H1 (cell line): Measurements from ENCODE around the gene TBC1D22A. TPM values are rescaled to one million over a fixed set of nuclear protein-coding genes. Genes with fewer than 3 reads are reported as not detected.

ENCODE experiments used
- CTCF ChIA-PET: fragments of 300-600 bp; sonication (Branson Sonifier 250); formaldehyde crosslinking; loops from one replicate; lab custom pipeline; 2021; ENCODE audit not compliant: partially characterized antibody; lab: Charles Lee
- POLR2A ChIA-PET: fragments of 300-600 bp; sonication (Branson Sonifier 250); formaldehyde crosslinking; loops from one replicate; lab custom pipeline; 2021; ENCODE audit warnings: inconsistent platforms; ENCODE audit not compliant: partially characterized antibody; lab: Charles Lee
- DNase-seq, 2 experiments: peaks; one replicate each; pipeline versions ENCODE4 v3.0.0 to v3.0.0-alpha.2; 2010 to 2022; ENCODE audit warnings: low spot score in 2 of 2, low read depth in 1 of 2, mixed read lengths in 1 of 2
- FAIRE-seq: peaks from 2 replicates; lab custom pipeline; 2011; peaks lifted over from hg19 to GRCh38; lab: Jason Lieb, UNC
- H2AFZ ChIP-seq: 2 replicates; pipeline ENCODE4 v1.8.1; 2012; ENCODE audit warnings: low read length, inconsistent platforms
- H2AK5ac ChIP-seq: 2 replicates; pipeline ENCODE4 v1.6.1; 2013; ENCODE audit warnings: low read depth, low read length
- H2BK120ac ChIP-seq: replicated peaks from 2 replicates; pipeline ENCODE3; 2013; ENCODE audit warnings: low read depth, low read length, inconsistent platforms
- H2BK12ac ChIP-seq: 2 replicates; pipeline ENCODE4 v1.6.1; 2013; ENCODE audit warnings: low read depth, low read length
- H2BK15ac ChIP-seq: 2 replicates; pipeline ENCODE4 v1.6.1; 2013; ENCODE audit warnings: low read length
- H2BK20ac ChIP-seq: 2 replicates; pipeline ENCODE4 v1.6.1; 2013; ENCODE audit warnings: low read length
- H2BK5ac ChIP-seq: 2 replicates; pipeline ENCODE4 v1.6.1; 2013; ENCODE audit warnings: low read depth, low read length
- H3K14ac ChIP-seq: 2 replicates; pipeline ENCODE4 v1.6.1; 2013; ENCODE audit warnings: inconsistent platforms; ENCODE audit not compliant: insufficient read length
- H3K18ac ChIP-seq: 2 replicates; pipeline ENCODE4 v1.6.1; 2013; ENCODE audit warnings: low read length; ENCODE audit errors: extremely low read depth
- H3K23ac ChIP-seq: 2 replicates; pipeline ENCODE4 v1.6.1; 2013; ENCODE audit warnings: inconsistent platforms; ENCODE audit not compliant: insufficient read length
- H3K23me2 ChIP-seq: 2 replicates; pipeline ENCODE4 v1.6.1; 2013; ENCODE audit warnings: low read depth, low read length
- H3K27ac ChIP-seq: 2 replicates; pipeline ENCODE4 v1.6.1; 2011; ENCODE audit warnings: low read depth, low read length, inconsistent platforms
- H3K27me3 ChIP-seq, 4 experiments: replicated peaks in 1 of 4; 1 replicate in 1 of 4; 2 replicates in 3 of 4; pipeline versions ENCODE4 v1.6.1 to v1.8.1; 2011 to 2013; ENCODE audit warnings: low read length in 3 of 4, mild to moderate bottlenecking in 3 of 4, inconsistent platforms in 2 of 4, mixed read lengths in 2 of 4, moderate library complexity in 1 of 4; ENCODE audit not compliant: control insufficient read depth in 3 of 4, insufficient read depth in 3 of 4; ENCODE audit errors: extremely low read depth in 1 of 4
- H3K36me3 ChIP-seq, 4 experiments: 2 replicates each; pipeline versions ENCODE4 v1.6.1 to v1.8.1; 2011 to 2013; ENCODE audit warnings: mild to moderate bottlenecking in 4 of 4, low read length in 3 of 4, moderate library complexity in 2 of 4, control low read depth in 1 of 4, inconsistent platforms in 1 of 4; ENCODE audit not compliant: insufficient read depth in 4 of 4, control insufficient read depth in 2 of 4
- H3K4ac ChIP-seq: replicated peaks from 2 replicates; pipeline ENCODE3; 2013; ENCODE audit warnings: low read length, low read depth, mixed read lengths, inconsistent platforms; ENCODE audit not compliant: insufficient read length
- H3K4me1 ChIP-seq, 4 experiments: replicated peaks in 1 of 4; 1 replicate in 1 of 4; 2 replicates in 3 of 4; pipeline versions ENCODE4 v1.6.1 to v1.8.1; 2011 to 2013; ENCODE audit warnings: low read length in 3 of 4, inconsistent platforms in 2 of 4, mixed read lengths in 1 of 4; ENCODE audit not compliant: insufficient read depth in 4 of 4, control insufficient read depth in 3 of 4
- H3K4me2 ChIP-seq, 2 experiments: 2 replicates each; pipeline versions ENCODE4 v1.6.1 to v1.8.1; 2011 to 2013; ENCODE audit warnings: low read depth in 2 of 2, low read length in 2 of 2, control low read depth in 1 of 2, inconsistent platforms in 1 of 2, mild to moderate bottlenecking in 1 of 2; ENCODE audit not compliant: insufficient read depth in 1 of 2
- H3K4me3 ChIP-seq, 4 experiments: fragments of 200-600, 300-600 bp in 1 of 4; sonication (generic), shearing (Covaris generic), sonication (Bioruptor Twin) in 1 of 4; 2 replicates each; pipeline versions ENCODE4 v1.5.1 to v1.8.1; 2011 to 2016; ENCODE audit warnings: low read length in 4 of 4, low read depth in 3 of 4, control low read depth in 2 of 4, inconsistent platforms in 2 of 4, mild to moderate bottlenecking in 2 of 4, mixed read lengths in 1 of 4, moderate library complexity in 1 of 4; ENCODE audit not compliant: insufficient read depth in 2 of 4; ENCODE audit errors: extremely low read depth in 1 of 4
- H3K56ac ChIP-seq: replicated peaks from 2 replicates; pipeline ENCODE3; 2013; ENCODE audit warnings: low read depth, mild to moderate bottlenecking, mixed read lengths, low read length, inconsistent platforms; ENCODE audit not compliant: insufficient read length
- H3K79me1 ChIP-seq: 2 replicates; pipeline ENCODE4 v1.6.1; 2013; ENCODE audit warnings: low read depth, low read length, control low read depth
- H3K79me2 ChIP-seq, 2 experiments: 2 replicates each; pipeline versions ENCODE4 v1.6.1 to v1.8.1; 2012 to 2013; ENCODE audit warnings: low read length in 2 of 2, mild to moderate bottlenecking in 2 of 2, inconsistent platforms in 1 of 2; ENCODE audit not compliant: insufficient read depth in 2 of 2, control insufficient read depth in 1 of 2
- H3K9ac ChIP-seq, 4 experiments: replicated peaks in 1 of 4; 1 replicate in 1 of 4; 2 replicates in 3 of 4; pipeline versions ENCODE4 v1.6.1 to v1.8.1; 2011 to 2013; ENCODE audit warnings: low read depth in 3 of 4, low read length in 3 of 4, control low read depth in 2 of 4, mild to moderate bottlenecking in 2 of 4, moderate library complexity in 2 of 4, inconsistent platforms in 1 of 4; ENCODE audit errors: extremely low read depth in 1 of 4
- H3K9me3 ChIP-seq, 2 experiments: 2 replicates each; pipeline versions ENCODE4 v1.6.1 to v1.8.1; 2012 to 2013; ENCODE audit warnings: mild to moderate bottlenecking in 2 of 2, moderate library complexity in 2 of 2, control low read depth in 1 of 2, inconsistent platforms in 1 of 2, low read depth in 1 of 2, low read length in 1 of 2, mixed read lengths in 1 of 2; ENCODE audit not compliant: insufficient read depth in 2 of 2
- H4K20me1 ChIP-seq, 2 experiments: replicated peaks in 1 of 2; 2 replicates each; pipeline versions ENCODE3 to v1.8.1; 2011 to 2013; ENCODE audit warnings: inconsistent platforms in 2 of 2, low read length in 2 of 2, mild to moderate bottlenecking in 1 of 2; ENCODE audit not compliant: insufficient read depth in 2 of 2, control insufficient read depth in 1 of 2
- H4K5ac ChIP-seq: 2 replicates; pipeline ENCODE4 v1.6.1; 2013; ENCODE audit warnings: low read length, low read depth, mixed read lengths, inconsistent platforms; ENCODE audit not compliant: insufficient read length
- H4K8ac ChIP-seq: 2 replicates; pipeline ENCODE4 v1.8.0; 2013; ENCODE audit warnings: mild to moderate bottlenecking, moderate library complexity, low read length, inconsistent platforms; ENCODE audit not compliant: insufficient read depth; ENCODE audit errors: extremely low read depth
- H4K91ac ChIP-seq: replicated peaks from 2 replicates; pipeline ENCODE3; 2013; ENCODE audit warnings: low read length, mixed read lengths, inconsistent platforms; ENCODE audit not compliant: insufficient read length
- BCL11A ChIP-seq, 2 experiments: IDR thresholded peaks; one replicate each; pipeline ENCODE4 v1.6.1; 2011; ENCODE audit warnings: low read depth in 2 of 2, low read length in 2 of 2, mild to moderate bottlenecking in 2 of 2
- TBP ChIP-seq: IDR thresholded peaks from 2 replicates; pipeline ENCODE4 v1.6.1; 2011; ENCODE audit warnings: low read depth, low read length, improper control_type of control experiment
- WGBS, 2 experiments: shearing (Covaris generic) in 1 of 2; methylation state at CpG; one replicate each; pipeline versions ENCODE4 v1.1.6 to v1.1.7; 2013 to 2015; ENCODE audit warnings: low lambda C conversion rate in 2 of 2, mixed read lengths in 2 of 2, inconsistent platforms in 1 of 2, low coverage in 1 of 2, missing lambda C conversion rate in 1 of 2; ENCODE audit not compliant: insufficient replicate concordance in 2 of 2, insufficient coverage in 1 of 2, insufficient read length in 1 of 2; ENCODE audit errors: extremely low coverage in 1 of 2, missing lambda C conversion rate in 1 of 2; 5-methylcytosine and 5-hydroxymethylcytosine counted together
- polyA plus RNA-seq, 7 experiments: library from polyadenylated mRNA; depleted of rRNA in 3 of 7; stranded (reverse) in 5 of 7; unstranded in 2 of 7; fragments of >200 nt in 5 of 7; fragments of 200-250 nt in 2 of 7; gene quantifications; 1 replicate in 5 of 7; 2 replicates in 1 of 7; 4 replicates in 1 of 7; pipeline versions ENCODE4 v1.2.1 to v1.2.3, GENCODE V29; 2011 to 2013; ENCODE audit warnings: missing spikeins in 2 of 7, mixed read lengths in 2 of 7
- total RNA-seq: library from RNA; stranded (reverse); fragmentation: NEBNext Ultra II Directional; extraction: Animal tissue kit (Norgen Biotek cat#: 25700); gene quantifications from 2 replicates; pipeline ENCODE4 v1.2.1, GENCODE V29; 2021
- TF ChIP-seq, protein P1 (sequence below): IDR thresholded peaks from 2 replicates; pipeline ENCODE4 v1.6.1; 2011; ENCODE audit warnings: low read depth, mild to moderate bottlenecking, low read length; ENCODE audit not compliant: insufficient read depth

Gene TBC1D22A
- total and polyA plus RNA-seq, 2 of the 8 experiments (the other 6 are each of a cell fraction or from before 2014, with no cell fraction given) = 11.9 to 18.4 TPM

GRCh38 chr22:47106806-47107205 lies 344.4 kb downstream of the TBC1D22A start:
- no peaks in the 10 kb centered on the region for H3K79me1 ChIP-seq
- TF ChIP-seq, protein P1, sequence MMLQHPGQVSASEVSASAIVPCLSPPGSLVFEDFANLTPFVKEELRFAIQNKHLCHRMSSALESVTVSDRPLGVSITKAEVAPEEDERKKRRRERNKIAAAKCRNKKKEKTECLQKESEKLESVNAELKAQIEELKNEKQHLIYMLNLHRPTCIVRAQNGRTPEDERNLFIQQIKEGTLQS = no peak
- TF ChIP-seq BCL11A (IDR thresholded peaks at IDR 0.05; ENCODE audit: low read depth in 2 of 2, low read length in 2 of 2) (no peak), TBP (no peak)

More at GRCh38 chr22:47106806-47107205, 344.4 kb downstream of the TBC1D22A start:
- H2BK120ac ChIP-seq = no peak overlapping the region
- H3K14ac ChIP-seq = no peak overlapping the region
- H3K4me2 ChIP-seq = no peak overlapping the region
- H2BK5ac ChIP-seq = no peak overlapping the region
- no peak overlapping the region for H3K4ac ChIP-seq
- H2AFZ ChIP-seq = no peak overlapping the region
- H3K18ac ChIP-seq = no peak overlapping the region
- no peak overlapping the region for H4K5ac ChIP-seq
- H3K9me3 ChIP-seq = no peaks in the 10 kb centered on the region
- peaks cover 3 to 11% (median 7%) of the 10 kb centered on the region in 4 experiments for H3K4me1 ChIP-seq
- no peaks in the 10 kb centered on the region for H3K23me2 ChIP-seq
- H4K20me1 ChIP-seq = no peaks in the 10 kb centered on the region
- ChIA-PET CTCF (no interaction called here), POLR2A (no interaction called here)
- no peak overlapping the region for H3K27ac ChIP-seq
- no peak overlapping the region for H2BK15ac ChIP-seq
- FAIRE-seq (no peak), DNase-seq (no peak)
- no peaks in the 10 kb centered on the region for H3K79me2 ChIP-seq
- H4K8ac ChIP-seq = no peak overlapping the region
- H3K4me3 ChIP-seq = no peak overlapping the region
- H2BK20ac ChIP-seq = no peak overlapping the region
- no peak overlapping the region for H2BK12ac ChIP-seq
- H3K9ac ChIP-seq = no peak overlapping the region
- H4K91ac ChIP-seq = no peak overlapping the region
- no peaks in the 10 kb centered on the region for H3K27me3 ChIP-seq
- no peaks in the 10 kb centered on the region for H3K36me3 ChIP-seq
- no peak overlapping the region for H3K56ac ChIP-seq
- no peak overlapping the region for H2AK5ac ChIP-seq
- WGBS, 2 experiments = 87% methylated on average over 5 of the region's 5 CpGs; no CpG with 5 or more reads in 1 of the 2 experiments
- H3K23ac ChIP-seq = no peak overlapping the region
